ENCODE results near the gene CHL1.

The CHL1 gene

GRCh38 chr3:294581-294980, 98.0 kb downstream of the CHL1 start:
- TF ChIP-seq POLR2A (IDR thresholded peaks at IDR 0.05; ENCODE audit: low read depth, low read length) (no peak), POU2F2 (IDR thresholded peaks at IDR 0.05; ENCODE audit: low read depth, low read length) (no peak), POLR2AphosphoS5 (IDR thresholded peaks at IDR 0.05; ENCODE audit: low read depth, low read length) (no peak), SPI1 (IDR thresholded peaks at IDR 0.05; ENCODE audit: low read depth, low read length) (no peak), TAF1 (IDR thresholded peaks at IDR 0.05; ENCODE audit: low read depth, low read length) (no peak), PAX5 (IDR thresholded peaks at IDR 0.05; ENCODE audit: insufficient read depth, low read length, severe bottlenecking) (no peak)
- FAIRE-seq (no peak), DNase-seq (ENCODE audit: insufficient read length, low spot score) (no peak)

- no peak for FAIRE-seq
- DNase-seq (ENCODE audit: insufficient read length, low spot score): no peak
- TF ChIP-seq POU2F2 (IDR thresholded peaks at IDR 0.05; ENCODE audit: low read depth, low read length): no peak
- no peak for TF ChIP-seq PAX5 (IDR thresholded peaks at IDR 0.05; ENCODE audit: insufficient read depth, low read length, severe bottlenecking)
These were observed 98.6 kb downstream of the CHL1 start for GRCh38 chr3:295166-295565.

GRCh38 chr3:297585-297984, 101.0 kb downstream of the CHL1 start:
- TF ChIP-seq POLR2AphosphoS5 (IDR thresholded peaks at IDR 0.05; ENCODE audit: low read depth, low read length): no peak
- TF ChIP-seq SPI1 (IDR thresholded peaks at IDR 0.05; ENCODE audit: low read depth, low read length): no peak
- TF ChIP-seq POU2F2 (IDR thresholded peaks at IDR 0.05; ENCODE audit: low read depth, low read length): no peak
- no peak for TF ChIP-seq TAF1 (IDR thresholded peaks at IDR 0.05; ENCODE audit: low read depth, low read length)
- TF ChIP-seq POLR2A (IDR thresholded peaks at IDR 0.05; ENCODE audit: low read depth, low read length): no peak
- no peak for TF ChIP-seq PAX5 (IDR thresholded peaks at IDR 0.05; ENCODE audit: insufficient read depth, low read length, severe bottlenecking)
- DNase-seq (ENCODE audit: insufficient read length, low spot score) (no peak), FAIRE-seq (no peak)

GRCh38 chr3:299590-300301, 103.2 kb downstream of the CHL1 start:
- FAIRE-seq (no peak), DNase-seq (ENCODE audit: insufficient read length, low spot score) (no peak)
- TF ChIP-seq TAF1 (IDR thresholded peaks at IDR 0.05; ENCODE audit: low read depth, low read length): no peak
- no peak for TF ChIP-seq POLR2AphosphoS5 (IDR thresholded peaks at IDR 0.05; ENCODE audit: low read depth, low read length)
- TF ChIP-seq POLR2A (IDR thresholded peaks at IDR 0.05; ENCODE audit: low read depth, low read length): no peak
- TF ChIP-seq PAX5 (IDR thresholded peaks at IDR 0.05; ENCODE audit: insufficient read depth, low read length, severe bottlenecking): no peak
- no peak for TF ChIP-seq POU2F2 (IDR thresholded peaks at IDR 0.05; ENCODE audit: low read depth, low read length)
- no peak for TF ChIP-seq SPI1 (IDR thresholded peaks at IDR 0.05; ENCODE audit: low read depth, low read length)

- no peak for DNase-seq (ENCODE audit: insufficient read length, low spot score)
- TF ChIP-seq POLR2AphosphoS5 (IDR thresholded peaks at IDR 0.05; ENCODE audit: low read depth, low read length): no peak
- no peak for TF ChIP-seq POLR2A (IDR thresholded peaks at IDR 0.05; ENCODE audit: low read depth, low read length)
- TF ChIP-seq SPI1 (IDR thresholded peaks at IDR 0.05; ENCODE audit: low read depth, low read length): no peak
- TF ChIP-seq PAX5 (IDR thresholded peaks at IDR 0.05; ENCODE audit: insufficient read depth, low read length, severe bottlenecking): no peak
- no peak for TF ChIP-seq TAF1 (IDR thresholded peaks at IDR 0.05; ENCODE audit: low read depth, low read length)
- no peak for TF ChIP-seq POU2F2 (IDR thresholded peaks at IDR 0.05; ENCODE audit: low read depth, low read length)
- no peak for FAIRE-seq
These were observed 110.6 kb downstream of the CHL1 start for GRCh38 chr3:307182-307581.

- DNase-seq (ENCODE audit: insufficient read length, low spot score): no peak
- TF ChIP-seq PAX5 (IDR thresholded peaks at IDR 0.05; ENCODE audit: insufficient read depth, low read length, severe bottlenecking): no peak
- FAIRE-seq: no peak
These were observed 112.2 kb downstream of the CHL1 start for GRCh38 chr3:308597-309321.

GRCh38 chr3:312160-312733, 115.7 kb downstream of the CHL1 start:
- FAIRE-seq (no peak), DNase-seq (ENCODE audit: insufficient read length, low spot score) (no peak)
- no peak for TF ChIP-seq TAF1 (IDR thresholded peaks at IDR 0.05; ENCODE audit: low read depth, low read length)
- no peak for TF ChIP-seq SPI1 (IDR thresholded peaks at IDR 0.05; ENCODE audit: low read depth, low read length)
- no peak for TF ChIP-seq POU2F2 (IDR thresholded peaks at IDR 0.05; ENCODE audit: low read depth, low read length)

- TF ChIP-seq PAX5 (IDR thresholded peaks at IDR 0.05; ENCODE audit: insufficient read depth, low read length, severe bottlenecking) (no peak), POU2F2 (IDR thresholded peaks at IDR 0.05; ENCODE audit: low read depth, low read length) (no peak), POLR2AphosphoS5 (IDR thresholded peaks at IDR 0.05; ENCODE audit: low read depth, low read length) (no peak), TAF1 (IDR thresholded peaks at IDR 0.05; ENCODE audit: low read depth, low read length) (no peak), POLR2A (IDR thresholded peaks at IDR 0.05; ENCODE audit: low read depth, low read length) (no peak), SPI1 (IDR thresholded peaks at IDR 0.05; ENCODE audit: low read depth, low read length) (no peak)
- no peak for FAIRE-seq
- no peak for DNase-seq (ENCODE audit: insufficient read length, low spot score)
These were observed 116.3 kb downstream of the CHL1 start for GRCh38 chr3:312911-313310.

GRCh38 chr3:317012-317411, 120.4 kb downstream of the CHL1 start:
- FAIRE-seq (no peak), DNase-seq (ENCODE audit: insufficient read length, low spot score) (no peak)
- no peak for TF ChIP-seq POLR2AphosphoS5 (IDR thresholded peaks at IDR 0.05; ENCODE audit: low read depth, low read length)
- TF ChIP-seq SPI1 (IDR thresholded peaks at IDR 0.05; ENCODE audit: low read depth, low read length): no peak
- TF ChIP-seq POU2F2 (IDR thresholded peaks at IDR 0.05; ENCODE audit: low read depth, low read length): no peak
- TF ChIP-seq TAF1 (IDR thresholded peaks at IDR 0.05; ENCODE audit: low read depth, low read length): no peak
- TF ChIP-seq PAX5 (IDR thresholded peaks at IDR 0.05; ENCODE audit: insufficient read depth, low read length, severe bottlenecking): no peak
- TF ChIP-seq POLR2A (IDR thresholded peaks at IDR 0.05; ENCODE audit: low read depth, low read length): no peak

GRCh38 chr3:318903-319302, 122.3 kb downstream of the CHL1 start:
- FAIRE-seq (no peak), DNase-seq (ENCODE audit: insufficient read length, low spot score) (no peak)
- TF ChIP-seq TAF1 (IDR thresholded peaks at IDR 0.05; ENCODE audit: low read depth, low read length) (no peak), POLR2A (IDR thresholded peaks at IDR 0.05; ENCODE audit: low read depth, low read length) (no peak), POLR2AphosphoS5 (IDR thresholded peaks at IDR 0.05; ENCODE audit: low read depth, low read length) (no peak), SPI1 (IDR thresholded peaks at IDR 0.05; ENCODE audit: low read depth, low read length) (no peak), PAX5 (IDR thresholded peaks at IDR 0.05; ENCODE audit: insufficient read depth, low read length, severe bottlenecking) (no peak), POU2F2 (IDR thresholded peaks at IDR 0.05; ENCODE audit: low read depth, low read length) (no peak)

Measured in GM12891 (cell line).